K562 (cell line): ENCODE measurements around the gene DCUN1D1. TPM values are rescaled to one million over a fixed set of nuclear protein-coding genes. Genes with fewer than 3 reads are reported as not detected.

Experiments used
- CHD1 ChIP-seq: fragments of 200-600 bp; sonication (generic); IDR thresholded peaks from one replicate; pipeline ENCODE4 v1.6.1; 2012; ENCODE audit warnings: mild to moderate bottlenecking, moderate library complexity, low read length, inconsistent platforms
- E4F1 ChIP-seq: fragments of 250-450 bp; sonication (Bioruptor Pico); IDR thresholded peaks from 2 replicates; pipeline ENCODE4 v1.5.0; 2021; ENCODE audit warnings: mild to moderate bottlenecking, borderline replicate concordance
- NFIC ChIP-seq: fragments of 450-650 bp; IDR thresholded peaks from 2 replicates; pipeline ENCODE4 v1.6.1; 2017; ENCODE audit warnings: mild to moderate bottlenecking, inconsistent platforms
- PCBP1 ChIP-seq: fragments of 200-400 bp; formaldehyde crosslinking; IDR thresholded peaks from 2 replicates; pipeline ENCODE4 v1.6.1; 2018; ENCODE audit warnings: mild to moderate bottlenecking, low read depth, low read length; ENCODE audit not compliant: poor library complexity, severe bottlenecking
- SMAD1 ChIP-seq: fragments of 150-350 bp; IDR thresholded peaks from 2 replicates; pipeline ENCODE4 v1.6.1; 2014; ENCODE audit warnings: low read length, low read depth; ENCODE audit not compliant: partially characterized antibody
- SMC3 ChIP-seq: conservative IDR thresholded peaks from 2 replicates; pipeline ENCODE4 v1.6.1; 2011; ENCODE audit warnings: low read depth, low read length, improper control_type of control experiment; ENCODE audit not compliant: insufficient read depth
- ZMIZ1 ChIP-seq, 2 experiments: fragments of 150-350 bp in 1 of 2; IDR thresholded peaks; 2 replicates each; pipeline ENCODE4 v1.6.1; 2012 to 2016; ENCODE audit warnings: low read depth in 2 of 2, low read length in 2 of 2, mild to moderate bottlenecking in 1 of 2, moderate library complexity in 1 of 2
- ZNF121 ChIP-seq: sonication (generic); formaldehyde crosslinking; conservative IDR thresholded peaks from 2 replicates; pipeline ENCODE4 v1.8.0; 2022; ENCODE audit warnings: missing genetic modification reagents
- ZNF175 ChIP-seq: fragments of 200-800 bp; sonication (Bioruptor generic); IDR thresholded peaks from 2 replicates; pipeline ENCODE4 v1.6.1; 2016; ENCODE audit warnings: low read depth, mild to moderate bottlenecking, missing genetic modification characterization, missing compliant biosample characterization
- ZNF586 ChIP-seq: fragments of 450-650 bp; formaldehyde crosslinking; conservative IDR thresholded peaks from 2 replicates; pipeline ENCODE4 v1.4.0; 2020; ENCODE audit warnings: mild to moderate bottlenecking, moderate library complexity
- polyA plus RNA-seq, 8 experiments: library from polyadenylated mRNA; depleted of rRNA in 4 of 8; stranded (reverse) in 5 of 8; unstranded in 3 of 8; fragments of >200 nt; fragmentation: Nextera tagmentation in 2 of 8; fragmentation: Illumina TruSeq in 1 of 8; extraction: Ambion mirVana in 2 of 8; extraction: Trizol in 1 of 8; gene quantifications; 2 replicates each; pipeline versions ENCODE4 v1.2.1 to v1.2.3, GENCODE V29; 2011 to 2014; ENCODE audit warnings: inconsistent platforms in 1 of 8, missing spikeins in 1 of 8
- total RNA-seq, 7 experiments: library from RNA; depleted of rRNA in 6 of 7; stranded (reverse); fragments of >200 nt in 6 of 7; fragmentation: Illumina TruSeq in 2 of 7; extraction: Trizol in 2 of 7; gene quantifications; 2 replicates each; pipeline versions ENCODE4 v1.2.1 to v1.2.3, GENCODE V29; 2011 to 2021; ENCODE audit warnings: low replicate concordance in 1 of 7

Gene DCUN1D1
- total and polyA plus RNA-seq, 9 of the 15 experiments (the other 6 are each of a cell fraction or from before 2014, with no cell fraction given), result 11.4 to 46.8 (median 28.2) TPM

- peak in 1 of 2 experiments; percentile 89; a peak in 2 of 4 replicates for TF ChIP-seq ZMIZ1 (IDR thresholded peaks at IDR 0.05; ENCODE audit: low read depth in 2 of 2, low read length in 2 of 2)
- no peak for TF ChIP-seq ZNF121
- no peak for TF ChIP-seq E4F1
- TF ChIP-seq CHD1, result no peak
- TF ChIP-seq SMC3, result no peak
- TF ChIP-seq SMAD1, result no peak
- no peak for TF ChIP-seq ZNF586 (CRISPR knock-in tag)
- no peak for TF ChIP-seq PCBP1
- peak; percentile 86 for TF ChIP-seq NFIC
- peak; percentile 82; the same call in 1 of the 2 replicates for TF ChIP-seq ZNF175 (CRISPR knock-in tag)
Measured at GRCh38 chr3:182937293-182938051, 42.9 kb downstream of the DCUN1D1 start (continued).
